Activated CD8-positive, alpha-beta memory T cell treated with anti-CD3 and anti-CD28 coated beads for 1 hour (primary cell): ENCODE measurements around the gene VAPB.
A peak's percentile ranks its signal among the peaks of the same experiment; 100 is the strongest.

Experiments used
- DNase-seq, 2 donors: peaks; one replicate each; pipeline ENCODE4 v3.0.0-alpha.2; 2020; ENCODE audit warnings: low read depth in 1 of 2; ENCODE audit errors: extremely low read depth in 1 of 2

The VAPB gene

GRCh38 chr20:58377766-58378401 is 11.1 kb upstream of the VAPB start:
- DNase-seq, result no peak

GRCh38 chr20:58378704-58379103 is 10.3 kb upstream of the VAPB start:
- no peak for DNase-seq

GRCh38 chr20:58381627-58382026 is 7.4 kb upstream of the VAPB start:
- no peak for DNase-seq

- no peak for DNase-seq
Measured at GRCh38 chr20:58382096-58382495, 6.9 kb upstream of the VAPB start.

- no peak for DNase-seq
Measured at GRCh38 chr20:58384821-58385220, 4.2 kb upstream of the VAPB start.

DNA sequence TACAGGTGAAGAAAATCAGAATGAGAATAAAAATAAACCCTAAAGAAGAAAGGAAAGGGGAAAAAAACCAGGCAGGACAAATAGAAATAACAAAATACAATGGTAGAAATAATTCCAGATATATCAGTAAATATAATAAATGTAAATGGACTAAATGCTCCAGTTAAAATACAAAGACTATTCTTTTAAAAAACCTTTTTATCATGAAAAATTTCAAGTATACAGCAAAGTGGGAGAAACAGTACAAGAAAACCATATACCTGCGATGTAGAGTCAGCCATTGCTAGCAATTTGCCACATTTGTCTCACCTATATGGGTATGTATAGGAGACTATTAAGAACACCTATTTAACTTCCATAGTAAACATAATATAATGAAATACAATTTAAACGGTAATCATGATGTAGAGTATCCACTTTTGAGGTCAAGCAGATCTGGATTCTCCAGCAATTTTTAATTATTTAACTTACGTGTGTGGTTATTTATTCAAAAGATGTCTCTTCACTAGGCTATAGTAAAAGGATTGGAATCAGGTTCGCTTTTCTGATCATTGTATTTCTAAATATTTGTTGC is 914 bp upstream of the VAPB start:
- no peak for DNase-seq

- peak in 1 of 2 donors; percentile 7 for DNase-seq
Measured at GRCh38 chr20:58389324-58389967, 417 bp downstream of the VAPB start.

GRCh38 chr20:58389968-58390658 is 1.1 kb downstream of the VAPB start:
- no peak for DNase-seq

DNA sequence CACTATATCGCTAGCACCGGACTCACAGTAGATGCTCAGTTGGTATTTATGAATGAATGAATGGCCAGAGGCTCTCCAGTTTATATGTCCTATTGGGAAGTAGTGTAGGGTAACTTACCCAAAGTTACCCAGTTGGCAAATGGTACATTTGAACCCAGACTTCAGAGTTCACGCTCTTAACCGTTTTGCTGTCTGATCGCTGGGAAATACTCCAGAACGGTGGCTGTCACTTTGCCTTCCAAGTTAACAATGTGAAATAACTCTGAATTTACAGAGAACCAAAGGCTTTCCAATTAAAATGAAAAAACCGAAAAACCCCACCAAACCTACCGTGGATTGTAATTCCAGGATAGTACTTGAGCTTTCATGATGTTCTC is 1.6 kb downstream of the VAPB start:
- no peak for DNase-seq

- no peak for DNase-seq
Measured at GRCh38 chr20:58392286-58392685, 3.3 kb downstream of the VAPB start.

GRCh38 chr20:58393299-58393698 is 4.3 kb downstream of the VAPB start:
- no peak for DNase-seq

DNA sequence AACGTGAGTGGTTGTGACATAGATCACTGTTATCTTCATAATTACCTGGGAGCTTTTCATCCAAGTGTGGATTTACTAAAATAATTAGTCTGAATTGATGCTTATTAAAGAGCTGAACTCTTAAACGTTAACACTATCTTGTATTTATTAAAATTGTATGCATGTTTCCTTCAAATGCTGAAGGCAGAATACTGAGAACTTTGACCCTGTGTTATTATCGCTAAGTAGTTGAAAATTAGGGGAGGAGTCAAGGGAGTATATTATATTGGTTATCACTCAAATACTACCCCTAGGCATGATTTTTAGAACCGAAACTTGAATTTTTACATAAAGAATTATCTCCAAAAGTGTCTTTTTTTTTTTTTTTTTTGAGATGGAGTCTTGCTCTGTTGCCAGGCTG is 5.8 kb downstream of the VAPB start:
- no peak for DNase-seq

GRCh38 chr20:58395604-58396003 is 6.6 kb downstream of the VAPB start:
- no peak for DNase-seq

- DNase-seq, result no peak
Measured at GRCh38 chr20:58397429-58397828, 8.4 kb downstream of the VAPB start.

DNA sequence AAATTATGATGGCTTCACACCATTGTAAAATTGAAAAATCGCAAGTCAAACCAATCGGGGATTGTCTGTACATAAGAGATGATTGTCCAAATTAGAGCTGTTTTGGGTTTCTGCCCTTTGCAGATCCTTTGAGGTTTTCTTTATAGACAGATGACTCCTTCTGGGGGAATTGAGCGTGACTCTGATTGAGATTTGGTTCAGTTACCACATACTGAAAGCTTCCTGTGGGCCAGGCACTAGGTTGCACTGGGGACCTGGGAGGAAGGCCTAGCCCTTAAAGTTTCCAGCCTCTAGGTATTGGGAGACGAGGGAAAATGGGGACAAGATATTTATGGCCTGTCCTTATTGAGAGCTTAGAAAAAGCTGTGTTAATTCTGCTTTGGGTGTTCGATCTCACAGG is 9.2 kb downstream of the VAPB start:
- DNase-seq, result no peak

DNA sequence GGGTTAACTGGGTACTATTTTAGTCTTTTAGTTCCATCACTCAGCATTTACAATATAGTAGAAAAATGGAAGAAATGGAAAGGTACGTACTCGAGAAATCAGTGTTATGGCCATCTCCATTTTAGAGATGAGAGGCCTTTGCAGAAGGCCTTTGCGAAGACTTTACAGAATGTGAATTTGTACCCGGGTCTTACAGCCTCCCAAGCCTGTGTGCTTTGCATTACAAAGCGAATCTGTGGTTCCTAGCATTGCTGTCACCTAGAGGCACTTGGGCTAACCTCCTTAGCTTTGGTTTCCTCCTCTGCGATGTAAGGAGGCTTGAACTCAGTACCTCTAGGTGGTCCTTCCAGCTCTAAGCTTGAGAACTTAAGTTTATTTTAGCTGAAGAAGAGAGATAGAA is 10.9 kb downstream of the VAPB start:
- no peak for DNase-seq

DNA sequence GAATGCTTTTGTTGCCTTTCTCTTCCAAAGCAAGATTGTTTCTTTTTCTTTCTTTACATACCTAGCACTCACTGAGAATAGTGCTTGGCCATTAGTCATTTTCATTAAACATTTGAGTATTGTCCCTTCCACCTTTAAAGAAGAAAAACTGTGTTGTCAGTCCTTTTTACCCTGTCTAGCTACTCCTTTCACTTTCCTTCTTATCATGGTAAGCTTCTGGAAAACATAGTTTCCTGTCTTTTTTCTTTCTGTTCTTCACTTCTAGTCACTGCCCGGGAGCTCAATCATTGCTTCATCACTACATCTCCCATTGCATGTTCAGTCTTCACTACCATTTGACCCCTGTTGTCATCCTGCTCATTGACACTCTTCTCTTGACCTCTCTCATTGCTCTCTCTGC is 12.1 kb downstream of the VAPB start:
- no peak for DNase-seq

- no peak for DNase-seq
Measured at GRCh38 chr20:58402305-58402704, 13.3 kb downstream of the VAPB start.

GRCh38 chr20:58402827-58403226 is 13.8 kb downstream of the VAPB start:
- DNase-seq, result no peak

DNA sequence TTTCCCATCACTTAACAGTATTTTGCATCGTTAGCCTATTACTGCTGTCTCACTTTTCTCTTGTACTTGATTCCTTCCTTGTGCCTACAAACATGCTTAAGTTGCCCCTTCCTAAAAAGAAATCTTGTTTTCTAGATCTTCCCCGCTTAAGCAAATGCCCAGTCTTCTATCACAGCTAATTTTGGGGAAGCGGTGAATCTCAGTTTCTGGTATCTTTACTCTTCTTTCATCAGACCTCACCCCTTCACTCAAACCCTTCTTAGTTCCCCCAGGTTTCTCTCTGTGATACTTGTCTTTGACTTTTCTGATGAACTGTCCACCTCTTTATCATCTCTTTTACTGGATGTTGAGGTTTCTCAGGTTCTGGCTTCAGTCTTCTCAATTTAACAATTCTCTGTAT is 14.2 kb downstream of the VAPB start:
- DNase-seq, result no peak

DNA sequence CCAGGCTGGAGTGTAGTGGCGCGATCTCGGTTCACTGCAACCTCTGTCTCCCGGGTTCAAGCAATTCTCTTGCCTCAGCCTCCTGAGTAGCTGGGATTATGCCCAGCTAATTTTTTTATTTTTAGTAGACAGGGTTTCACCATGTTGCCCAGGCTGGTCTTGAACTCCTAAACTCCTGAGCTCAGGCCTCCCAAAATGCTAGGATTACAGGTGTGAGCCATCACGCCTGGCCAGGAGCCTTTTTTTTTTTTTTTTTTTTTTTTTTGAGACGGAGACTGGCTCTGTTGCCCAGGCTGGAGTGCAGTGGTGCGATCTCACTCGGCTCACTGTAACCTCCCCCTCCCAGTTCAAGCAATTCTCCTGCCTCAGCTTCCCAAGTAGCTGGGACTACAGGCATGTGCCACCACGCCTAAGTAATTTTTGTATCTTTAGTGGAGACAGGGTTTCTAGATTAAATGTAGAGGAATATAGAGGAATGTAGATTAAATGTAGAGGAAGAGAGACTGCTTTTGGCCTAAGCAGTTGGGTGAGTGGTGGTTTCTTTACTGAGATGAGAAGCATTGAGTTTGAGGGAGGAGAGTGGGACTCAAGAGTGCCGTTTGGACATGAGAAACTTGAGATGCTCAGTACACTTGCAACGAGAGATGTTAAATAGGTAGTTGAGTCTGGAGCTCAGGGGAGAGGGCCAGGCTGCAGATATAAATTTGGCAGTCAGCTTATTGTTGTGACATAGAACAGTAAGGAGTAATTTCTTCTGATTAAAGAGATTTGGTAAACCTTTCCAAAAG is 16.7 kb downstream of the VAPB start:
- no peak for DNase-seq
